Stimulated activated effector memory CD8-positive, alpha-beta T cell treated with anti-CD3 and anti-CD28 coated beads, Interleukin-12 subunit alpha, Interleukin-12 subunit beta, amount 100 ng/mL, for 72 hours (primary cell): ENCODE data around the gene NFIC.
A peak's percentile ranks its signal among the peaks of the same experiment; 100 is the strongest.

Experiments used
- ATAC-seq: fragments of 150-1000 bp; cut with Tn5 transposase; 2 replicates; pipeline ENCODE4 v1.10.0; 2021
- DNase-seq, 2 donors: peaks; one replicate each; pipeline ENCODE4 v3.0.0; 2021 to 2022; ENCODE audit warnings: low spot score in 2 of 2
- H3K27ac Mint-ChIP-seq: one replicate; pipeline ENCODE4 v1.8.0; 2022; ENCODE audit warnings: mild to moderate bottlenecking, mixed read lengths
- H3K36me3 Mint-ChIP-seq: one replicate; pipeline ENCODE4 v1.8.0; 2022; ENCODE audit warnings: mild to moderate bottlenecking, mixed read lengths
- H3K4me1 Mint-ChIP-seq: one replicate; pipeline ENCODE4 v1.8.0; 2022; ENCODE audit warnings: mixed read lengths
- H3K4me3 Mint-ChIP-seq: one replicate; pipeline ENCODE4 v1.8.0; 2022; ENCODE audit warnings: mild to moderate bottlenecking, mixed read lengths
- H3K9me3 Mint-ChIP-seq: one replicate; pipeline ENCODE4 v1.8.0; 2022; ENCODE audit warnings: mixed read lengths

The NFIC gene

DNA sequence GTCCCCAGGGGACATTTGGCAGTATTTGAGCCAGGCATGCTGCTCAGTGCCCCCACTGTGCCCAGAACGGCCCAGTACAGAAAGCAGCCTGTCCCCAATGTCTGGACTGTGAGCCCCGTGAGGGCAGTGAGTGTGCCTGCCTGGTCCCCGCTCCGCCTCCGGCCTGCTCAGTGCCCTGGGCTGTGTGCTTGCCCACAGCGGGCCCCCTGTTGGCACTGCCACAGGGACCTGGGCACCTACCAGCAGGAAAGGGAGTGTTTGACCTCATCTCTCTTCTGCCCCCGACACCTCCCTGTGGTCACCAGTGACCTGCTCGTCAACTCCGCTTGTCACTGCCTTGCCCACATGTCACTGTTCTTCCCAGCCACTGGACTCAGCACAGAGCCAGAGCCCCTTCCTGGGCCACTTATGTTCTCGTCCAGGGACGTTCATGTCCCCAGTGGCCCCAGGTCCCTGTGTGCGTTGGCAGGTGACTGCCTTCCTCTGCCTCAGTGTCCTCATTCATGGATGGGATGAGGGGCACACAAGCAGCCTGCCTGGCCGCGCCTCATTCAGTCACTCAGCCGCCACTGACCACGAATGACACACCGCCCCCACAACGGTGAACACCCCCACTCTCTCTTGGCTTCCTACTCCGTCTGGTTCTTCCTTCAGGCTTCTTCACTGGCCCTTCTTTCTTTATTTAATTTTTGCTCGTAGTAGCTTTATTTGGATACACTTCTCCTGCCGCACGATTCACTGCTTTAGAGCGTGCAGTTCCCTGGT is 142.6 kb downstream of the NFIC start:
- Mint-ChIP-seq H3K27ac (peak overlapping the region; percentile 89), H3K36me3 (peaks cover 64% of the 10 kb centered on the region), H3K9me3 (no peaks in the 10 kb centered on the region), H3K4me1 (peaks cover 69% of the 10 kb centered on the region), H3K4me3 (peak overlapping the region; percentile 93)
- no peak for DNase-seq
- no peak for ATAC-seq

DNA sequence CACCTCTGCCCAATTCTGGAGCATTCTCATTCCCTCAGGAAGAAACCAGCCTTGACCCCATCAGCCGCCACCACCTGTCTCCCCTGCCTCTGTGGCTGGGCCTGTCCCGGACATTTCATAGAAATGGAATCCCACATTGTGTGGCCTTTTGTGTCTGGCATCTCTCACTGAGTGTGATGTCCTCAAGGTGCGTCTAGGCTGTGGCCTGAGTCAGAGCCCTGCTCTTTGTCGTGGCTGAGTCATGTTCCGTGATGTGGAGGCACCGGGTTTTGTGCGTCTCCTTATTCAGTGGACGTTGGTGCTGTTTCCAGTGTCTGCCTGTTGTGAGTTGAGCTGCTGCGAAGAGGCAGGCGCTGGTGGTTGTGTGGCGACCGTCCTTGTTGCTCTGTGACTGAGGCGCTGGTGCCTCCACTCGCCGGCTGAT is 143.2 kb downstream of the NFIC start:
- H3K9me3 Mint-ChIP-seq, result no peaks in the 10 kb centered on the region
- H3K4me1 Mint-ChIP-seq, result peaks cover 74% of the 10 kb centered on the region
- H3K4me3 Mint-ChIP-seq, result peak overlapping the region; percentile 93
- ATAC-seq (peak; percentile 39), DNase-seq (no peak)
- H3K36me3 Mint-ChIP-seq, result peaks cover 68% of the 10 kb centered on the region
- peak overlapping the region; percentile 89 for H3K27ac Mint-ChIP-seq

DNA sequence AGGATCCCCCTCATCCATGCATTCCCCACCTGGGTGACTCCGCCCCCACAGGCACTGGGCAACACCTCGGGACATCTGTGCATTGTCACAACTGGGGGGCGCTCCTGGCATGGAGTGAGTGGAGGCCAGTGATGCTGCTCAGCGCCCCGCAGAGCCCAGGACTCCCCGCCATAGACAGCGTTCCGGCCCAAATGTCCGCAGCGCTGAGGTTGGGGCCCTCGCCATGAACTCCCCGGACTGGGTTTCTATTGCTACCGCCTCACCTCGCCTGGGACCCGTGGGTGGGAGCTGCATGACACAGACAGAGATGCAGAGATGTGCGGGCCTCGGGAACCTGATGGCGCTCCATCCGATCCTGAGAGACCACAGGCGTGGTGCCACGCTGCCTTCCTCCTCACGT is 144.3 kb downstream of the NFIC start:
- H3K27ac Mint-ChIP-seq, result peak overlapping the region; percentile 89
- DNase-seq (no peak), ATAC-seq (no peak)
- no peak overlapping the region for H3K4me3 Mint-ChIP-seq
- no peaks in the 10 kb centered on the region for H3K9me3 Mint-ChIP-seq
- H3K4me1 Mint-ChIP-seq, result peaks cover 69% of the 10 kb centered on the region
- peaks cover 65% of the 10 kb centered on the region for H3K36me3 Mint-ChIP-seq

DNA sequence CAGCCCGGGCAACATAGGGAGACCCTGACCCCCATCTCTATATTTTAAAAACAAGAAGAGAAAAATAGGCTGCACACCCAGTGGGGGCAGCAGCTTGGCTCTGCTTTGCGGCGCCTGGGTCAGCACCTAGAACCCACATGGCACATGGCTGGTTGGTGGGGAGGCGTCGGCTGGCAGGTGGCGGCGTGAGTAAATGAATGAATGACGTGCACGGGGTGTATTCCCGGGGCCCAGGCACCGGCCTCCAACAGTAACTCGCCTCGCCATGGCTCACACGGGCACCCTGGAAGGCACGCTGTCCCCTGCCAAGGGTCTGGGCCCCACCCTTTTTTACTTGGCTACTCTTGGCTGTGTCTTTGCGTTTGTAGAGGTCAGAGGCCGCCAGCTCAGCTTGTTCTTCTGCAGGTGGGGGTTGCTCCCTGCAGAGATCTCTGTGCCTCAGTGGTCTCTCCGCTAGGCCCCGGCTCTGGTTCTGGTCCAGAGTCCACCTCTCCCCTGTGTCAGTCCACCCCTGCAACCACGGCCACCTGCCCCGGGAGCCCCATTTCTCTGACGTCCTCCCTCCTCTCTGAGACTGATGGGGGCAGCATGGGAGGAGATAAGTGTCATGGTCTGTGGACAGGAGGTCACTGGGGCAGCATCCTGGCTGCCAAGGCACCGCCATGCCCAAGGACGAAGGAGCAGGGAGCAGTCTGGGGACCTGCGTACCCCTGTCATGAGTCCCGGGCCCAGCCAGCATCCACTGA is 145.3 kb downstream of the NFIC start:
- Mint-ChIP-seq H3K36me3 (peaks cover 57% of the 10 kb centered on the region), H3K4me1 (peaks cover 74% of the 10 kb centered on the region), H3K9me3 (no peaks in the 10 kb centered on the region), H3K27ac (peak overlapping the region; percentile 26), H3K4me3 (no peak overlapping the region)
- DNase-seq (no peak), ATAC-seq (no peak)

DNA sequence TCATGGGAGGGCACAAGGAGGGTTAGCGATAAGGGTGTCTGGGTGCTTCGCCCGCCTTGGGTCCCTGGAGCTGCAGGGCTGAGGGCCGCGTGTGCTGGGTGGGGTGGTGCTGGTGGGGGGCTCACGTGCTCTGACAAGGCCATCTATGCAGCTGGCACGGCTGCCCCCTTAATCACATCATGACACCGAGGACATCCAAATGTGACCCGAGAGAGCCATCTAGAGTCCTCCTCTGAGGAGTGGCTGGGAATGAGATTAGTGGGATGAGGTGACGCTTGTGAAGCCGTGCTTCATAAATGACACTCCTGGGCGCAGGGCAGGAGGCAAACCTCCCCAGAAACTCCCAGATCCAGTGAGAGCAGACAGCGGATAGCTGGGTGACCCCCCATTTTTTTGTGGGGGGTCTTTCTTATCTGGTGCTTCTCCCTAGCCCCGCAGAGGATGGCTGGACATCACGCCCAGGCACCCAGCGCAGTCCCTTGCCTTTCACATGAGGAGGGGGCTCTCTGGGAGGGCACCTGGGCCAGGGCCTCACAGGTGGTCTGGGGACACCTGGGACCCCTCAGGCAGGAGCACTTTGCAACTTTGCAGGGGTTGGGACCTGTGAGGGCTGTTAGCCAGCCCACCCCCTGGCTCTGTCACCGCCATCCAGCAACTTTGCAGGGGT is 146.3 kb downstream of the NFIC start:
- Mint-ChIP-seq H3K4me3 (no peak overlapping the region), H3K36me3 (peaks cover 47% of the 10 kb centered on the region), H3K4me1 (peaks cover 69% of the 10 kb centered on the region), H3K27ac (no peak overlapping the region), H3K9me3 (no peaks in the 10 kb centered on the region)
- DNase-seq (no peak), ATAC-seq (no peak)

DNA sequence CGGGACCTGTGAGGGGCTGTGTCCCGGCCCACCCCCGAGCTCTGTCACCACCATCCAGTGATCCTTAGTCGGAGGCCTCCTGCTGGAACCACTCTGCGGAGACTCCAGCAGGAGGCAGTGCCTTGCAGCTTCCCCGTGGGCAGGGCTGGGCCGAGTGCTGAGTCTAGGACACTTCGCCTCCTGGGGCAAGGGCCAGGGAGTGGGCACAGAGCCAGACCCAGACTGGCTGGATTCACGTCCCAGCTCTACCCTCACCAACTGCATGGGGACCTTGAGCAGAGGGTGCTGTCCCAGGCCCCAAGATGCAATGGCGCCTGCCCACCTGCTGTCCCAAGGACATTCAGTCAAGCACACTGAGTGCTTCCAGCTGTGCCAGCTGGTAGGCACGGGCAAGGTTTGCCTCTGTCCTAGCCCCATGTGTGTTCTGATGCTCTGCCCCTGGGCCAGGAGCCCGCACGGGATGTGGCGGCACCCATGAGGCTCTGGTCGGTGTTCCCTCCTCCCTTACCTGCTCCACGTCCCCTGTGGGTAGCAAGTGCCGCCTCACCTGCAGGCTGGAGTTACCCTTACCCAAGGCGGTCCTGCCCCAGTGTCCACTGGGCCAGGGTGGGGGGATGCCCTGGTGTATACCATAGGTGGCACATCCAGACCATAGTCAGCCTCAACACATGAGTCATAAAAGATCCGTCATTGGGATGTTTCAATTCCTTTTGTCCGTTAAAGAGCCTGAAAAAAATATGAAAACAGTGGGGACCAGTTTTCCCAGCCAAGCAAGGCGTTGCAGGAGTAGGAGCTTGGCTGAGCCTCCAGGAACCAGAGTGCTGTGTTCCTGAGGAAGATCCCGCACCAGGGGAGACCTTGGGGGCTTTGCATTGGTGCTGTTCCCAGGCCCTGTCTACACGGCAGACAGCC is 147.1 kb downstream of the NFIC start:
- no peak for ATAC-seq
- DNase-seq, result no peak
- Mint-ChIP-seq H3K9me3 (no peaks in the 10 kb centered on the region), H3K36me3 (peaks cover 46% of the 10 kb centered on the region), H3K27ac (no peak overlapping the region), H3K4me1 (peaks cover 65% of the 10 kb centered on the region), H3K4me3 (no peak overlapping the region)

DNA sequence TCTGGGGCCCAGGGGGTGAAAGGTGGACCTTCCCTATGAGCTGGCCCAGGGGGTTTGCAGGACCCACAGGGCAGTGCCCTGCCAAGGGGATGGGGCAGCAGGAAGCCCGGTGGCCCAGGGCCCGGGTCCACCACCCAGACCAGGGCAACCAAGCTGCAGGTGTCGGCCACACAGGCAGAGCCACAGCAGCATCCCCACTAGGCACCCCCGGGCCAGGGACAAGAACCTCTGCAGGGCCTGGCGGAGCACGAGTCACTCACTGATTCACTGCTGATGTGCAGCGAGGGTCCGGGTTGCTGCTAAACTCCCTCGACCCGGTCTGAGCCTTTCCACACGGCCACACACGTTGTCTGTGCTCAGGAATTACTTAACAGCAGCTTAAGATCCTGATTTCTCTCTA is 148.5 kb downstream of the NFIC start:
- peaks cover 33% of the 10 kb centered on the region for H3K36me3 Mint-ChIP-seq
- H3K9me3 Mint-ChIP-seq, result no peaks in the 10 kb centered on the region
- H3K4me1 Mint-ChIP-seq, result peaks cover 56% of the 10 kb centered on the region
- no peak overlapping the region for H3K4me3 Mint-ChIP-seq
- ATAC-seq, result no peak
- DNase-seq, result no peak
- H3K27ac Mint-ChIP-seq, result peak overlapping the region; percentile 68

DNA sequence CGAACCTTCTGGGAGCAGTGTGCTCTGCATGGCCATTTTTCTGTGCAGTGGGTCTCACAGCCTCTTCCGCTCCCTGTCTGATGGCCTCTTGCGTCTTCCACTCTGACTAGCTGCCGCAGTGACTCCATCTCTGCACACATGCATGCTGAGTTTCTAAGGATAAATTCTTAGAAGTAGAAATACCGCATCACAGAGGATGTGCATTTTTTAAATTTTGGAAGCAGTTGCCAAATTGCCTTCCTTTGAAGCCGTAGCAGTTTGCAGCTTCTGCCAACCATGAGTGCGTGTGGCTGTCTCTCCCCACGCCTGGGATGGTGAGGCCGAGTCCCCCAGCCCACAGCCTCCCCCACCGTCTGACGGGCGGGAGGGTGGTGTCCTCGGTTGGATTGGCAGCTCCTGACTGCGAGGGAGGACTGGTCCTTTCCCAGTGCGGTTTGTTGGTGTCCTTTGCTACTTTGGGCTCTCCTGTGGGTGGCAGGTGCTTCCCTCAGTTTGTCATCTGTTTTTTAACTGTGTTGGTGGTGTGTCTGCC is 149.6 kb downstream of the NFIC start:
- Mint-ChIP-seq H3K36me3 (peaks cover 30% of the 10 kb centered on the region), H3K4me1 (peaks cover 50% of the 10 kb centered on the region)

DNA sequence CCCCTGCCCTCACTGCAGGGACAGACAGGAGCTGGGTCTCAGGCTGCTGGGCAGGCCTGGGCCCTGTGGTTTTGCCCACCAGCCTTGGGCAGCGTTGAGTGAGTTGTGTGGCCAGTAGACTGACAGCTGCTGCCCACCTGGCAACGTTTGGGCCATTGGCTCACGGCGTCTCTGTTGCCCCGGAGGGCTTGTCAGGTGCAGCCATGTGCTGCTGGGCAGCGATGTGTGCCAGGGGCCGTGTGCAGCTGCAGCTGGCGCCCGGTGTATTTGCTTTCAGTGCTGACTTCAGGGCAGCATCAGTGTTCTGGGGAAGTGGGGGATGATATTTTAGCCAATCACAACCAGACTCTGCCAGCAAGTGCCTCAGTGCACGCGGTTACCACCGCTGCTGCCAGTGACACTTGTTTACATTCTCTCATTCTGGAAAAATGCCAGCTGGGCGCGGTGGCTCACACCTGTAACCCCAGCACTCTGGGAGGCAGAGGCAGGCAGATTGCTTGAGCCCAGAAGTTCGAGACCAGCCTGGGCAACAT is 150.4 kb downstream of the NFIC start:
- Mint-ChIP-seq H3K27ac (peak overlapping the region; percentile 76), H3K9me3 (no peaks in the 10 kb centered on the region), H3K4me3 (no peak overlapping the region), H3K4me1 (peaks cover 46% of the 10 kb centered on the region), H3K36me3 (peaks cover 29% of the 10 kb centered on the region)
- DNase-seq, result no peak
- ATAC-seq, result peak; percentile 68

More for the DNA sequence above, 149.6 kb downstream of the NFIC start:
- Mint-ChIP-seq H3K4me3 (no peak overlapping the region), H3K9me3 (no peaks in the 10 kb centered on the region), H3K27ac (peak overlapping the region; percentile 76)
- DNase-seq (no peak), ATAC-seq (no peak)

DNA sequence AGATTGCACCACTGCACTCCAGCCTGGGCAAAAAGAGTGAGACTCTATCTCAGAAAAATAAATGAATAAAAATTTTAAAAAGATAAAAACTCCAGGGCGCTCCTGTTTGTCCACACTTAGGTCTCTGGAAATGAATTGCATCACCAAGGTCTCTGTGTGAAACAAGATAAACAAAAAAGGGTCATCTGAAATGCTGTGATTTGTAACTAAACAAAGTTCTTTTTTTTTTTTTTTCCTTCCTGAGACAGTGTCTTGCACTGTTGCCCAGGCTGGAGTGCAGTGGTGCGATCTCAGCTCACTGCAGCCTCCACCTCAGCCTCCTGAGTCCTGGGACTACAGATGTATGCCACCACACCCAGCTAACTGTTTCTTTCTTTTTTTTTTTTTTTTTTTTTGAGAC is 151.3 kb downstream of the NFIC start:
- H3K36me3 Mint-ChIP-seq, result peaks cover 27% of the 10 kb centered on the region
- DNase-seq (no peak), ATAC-seq (no peak)
- no peak overlapping the region for H3K4me3 Mint-ChIP-seq
- H3K9me3 Mint-ChIP-seq, result no peaks in the 10 kb centered on the region
- peaks cover 42% of the 10 kb centered on the region for H3K4me1 Mint-ChIP-seq
- no peak overlapping the region for H3K27ac Mint-ChIP-seq

DNA sequence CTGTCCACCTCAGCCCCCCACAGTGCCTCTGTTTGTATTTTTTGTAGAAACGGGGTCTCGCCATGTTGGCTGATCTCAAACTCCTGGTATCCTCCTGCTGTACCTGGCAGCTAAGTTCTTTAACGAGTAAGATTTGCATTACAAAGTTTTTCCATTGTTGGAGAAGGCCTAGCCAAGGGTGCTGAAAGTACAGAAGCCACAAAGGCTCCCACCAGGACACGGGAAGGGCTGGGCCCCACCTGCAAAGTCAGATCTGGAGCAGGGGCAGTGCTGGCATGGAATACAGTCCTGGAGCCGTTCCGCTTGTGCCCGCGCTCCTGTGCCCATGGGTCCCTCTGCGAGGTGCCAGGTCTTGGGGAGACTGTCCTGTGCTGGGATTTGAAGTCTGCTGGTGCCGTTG is 151.9 kb downstream of the NFIC start:
- Mint-ChIP-seq H3K4me3 (no peak overlapping the region), H3K9me3 (no peaks in the 10 kb centered on the region), H3K27ac (no peak overlapping the region), H3K36me3 (peaks cover 27% of the 10 kb centered on the region), H3K4me1 (peaks cover 41% of the 10 kb centered on the region)
- no peak for ATAC-seq
- no peak for DNase-seq

DNA sequence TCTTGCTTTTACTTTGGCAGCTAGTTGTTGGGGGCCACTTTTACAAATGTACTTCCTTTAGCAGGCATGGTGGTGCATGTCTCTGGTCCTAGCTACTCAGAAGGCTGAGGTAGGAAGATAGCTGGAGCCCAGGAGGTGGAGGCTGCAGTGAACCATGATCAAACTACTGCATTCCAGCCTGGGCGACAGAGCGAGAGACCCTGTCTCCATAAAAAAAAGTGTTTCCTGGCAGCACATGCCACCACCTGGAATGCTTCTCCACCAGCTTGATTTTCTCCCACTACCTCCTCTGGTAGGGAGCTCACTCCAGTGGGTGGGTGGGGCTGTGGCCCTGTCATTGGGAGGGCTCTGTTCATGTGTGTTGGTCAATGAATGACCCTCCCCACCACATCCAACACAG is 152.3 kb downstream of the NFIC start:
- H3K36me3 Mint-ChIP-seq, result peaks cover 31% of the 10 kb centered on the region
- peaks cover 41% of the 10 kb centered on the region for H3K4me1 Mint-ChIP-seq
- no peak overlapping the region for H3K27ac Mint-ChIP-seq
- no peaks in the 10 kb centered on the region for H3K9me3 Mint-ChIP-seq
- ATAC-seq, result no peak
- DNase-seq, result no peak
- no peak overlapping the region for H3K4me3 Mint-ChIP-seq
